Measurements from ENCODE around the gene PLCG2.

DNA sequence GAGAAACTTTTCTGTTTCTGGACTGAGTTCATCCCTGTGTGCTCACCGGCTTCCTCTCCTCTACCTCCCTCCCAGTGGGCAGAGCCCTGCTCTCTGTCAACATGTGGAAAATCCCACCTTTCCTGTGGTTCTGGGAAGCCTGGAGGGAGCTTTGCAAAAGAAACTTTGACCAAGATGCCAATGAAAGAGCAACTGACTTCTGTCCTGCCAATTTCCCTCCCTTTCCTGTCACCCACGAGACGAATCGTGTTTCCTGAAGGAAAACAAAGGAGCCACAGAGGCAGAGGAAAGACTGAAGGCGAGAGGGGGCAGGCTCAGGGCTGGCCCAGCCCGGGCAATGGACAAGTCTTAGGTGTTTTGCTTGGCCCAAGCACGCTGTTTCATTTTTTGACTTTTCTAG lies 82.8 kb downstream of the PLCG2 start:
- TF ChIP-seq, protein P1, sequence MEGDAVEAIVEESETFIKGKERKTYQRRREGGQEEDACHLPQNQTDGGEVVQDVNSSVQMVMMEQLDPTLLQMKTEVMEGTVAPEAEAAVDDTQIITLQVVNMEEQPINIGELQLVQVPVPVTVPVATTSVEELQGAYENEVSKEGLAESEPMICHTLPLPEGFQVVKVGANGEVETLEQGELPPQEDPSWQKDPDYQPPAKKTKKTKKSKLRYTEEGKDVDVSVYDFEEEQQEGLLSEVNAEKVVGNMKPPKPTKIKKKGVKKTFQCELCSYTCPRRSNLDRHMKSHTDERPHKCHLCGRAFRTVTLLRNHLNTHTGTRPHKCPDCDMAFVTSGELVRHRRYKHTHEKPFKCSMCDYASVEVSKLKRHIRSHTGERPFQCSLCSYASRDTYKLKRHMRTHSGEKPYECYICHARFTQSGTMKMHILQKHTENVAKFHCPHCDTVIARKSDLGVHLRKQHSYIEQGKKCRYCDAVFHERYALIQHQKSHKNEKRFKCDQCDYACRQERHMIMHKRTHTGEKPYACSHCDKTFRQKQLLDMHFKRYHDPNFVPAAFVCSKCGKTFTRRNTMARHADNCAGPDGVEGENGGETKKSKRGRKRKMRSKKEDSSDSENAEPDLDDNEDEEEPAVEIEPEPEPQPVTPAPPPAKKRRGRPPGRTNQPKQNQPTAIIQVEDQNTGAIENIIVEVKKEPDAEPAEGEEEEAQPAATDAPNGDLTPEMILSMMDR (conservative IDR thresholded peaks at IDR 0.05; ENCODE audit: low read depth, low read length) = no peak
- TF ChIP-seq EZH2 (IDR thresholded peaks at IDR 0.05; ENCODE audit: low read length, unreplicated experiment) = no peak
- TF ChIP-seq EZH2phosphoT487 (IDR thresholded peaks at IDR 0.05; ENCODE audit: borderline replicate concordance, low read length) = no peak
